NCI-H82 treated with DMSO at 0.1 percent for 48 hours (cell line): ENCODE data around the gene CYFIP1.

Source experiments
- DNase-seq: peaks from one replicate; lab custom pipeline; 2025; ENCODE audit not compliant: unreplicated experiment; lab: John Stamatoyannopoulos, UW

Gene CYFIP1

DNA sequence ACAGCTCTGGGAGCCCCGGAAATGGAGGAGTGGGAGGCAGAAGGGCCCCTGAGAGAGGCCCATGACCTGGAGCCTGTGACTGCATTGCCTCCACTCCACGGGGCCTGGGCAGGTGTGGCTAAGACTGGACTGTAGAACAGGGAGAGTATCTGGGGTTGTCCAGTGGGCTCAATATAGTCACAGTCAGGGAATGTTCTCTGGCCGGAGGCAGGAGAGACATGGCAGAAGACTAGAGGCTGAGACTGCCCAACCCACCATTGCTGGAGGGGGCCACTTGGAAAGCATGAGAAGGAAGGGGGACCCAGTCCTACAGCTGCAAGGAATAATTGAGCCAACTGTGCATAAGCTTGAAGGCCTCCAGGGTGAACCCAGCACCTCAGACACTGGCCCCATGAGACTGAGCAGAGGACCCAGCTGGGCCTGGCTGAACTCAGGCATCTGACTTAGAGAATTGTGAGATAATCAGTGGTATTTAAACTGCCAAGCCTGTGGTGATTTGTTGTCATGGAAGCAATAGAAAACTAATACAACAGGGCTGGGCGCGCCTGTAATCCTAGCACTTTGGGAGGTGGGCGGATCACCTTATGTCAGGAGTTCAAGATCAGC is 108.6 kb downstream of the CYFIP1 start:
- DNase-seq = no peak

- DNase-seq = no peak
Observed at GRCh38 chr15:22870865-22871264, 109.3 kb downstream of the CYFIP1 start.

GRCh38 chr15:22869856-22870255 is 110.3 kb downstream of the CYFIP1 start:
- DNase-seq = no peak

- DNase-seq = no peak
Observed at GRCh38 chr15:22868928-22869327, 111.2 kb downstream of the CYFIP1 start.

GRCh38 chr15:22868495-22868894 is 111.7 kb downstream of the CYFIP1 start:
- DNase-seq = no peak

- DNase-seq = no peak
Observed at GRCh38 chr15:22867886-22868285, 112.3 kb downstream of the CYFIP1 start.

- no peak for DNase-seq
Observed at GRCh38 chr15:22866079-22866478, 114.1 kb downstream of the CYFIP1 start.

- DNase-seq = no peak
Observed at GRCh38 chr15:22863356-22863755, 116.8 kb downstream of the CYFIP1 start.

- no peak for DNase-seq
Observed at GRCh38 chr15:22861161-22861560, 119.0 kb downstream of the CYFIP1 start.

DNA sequence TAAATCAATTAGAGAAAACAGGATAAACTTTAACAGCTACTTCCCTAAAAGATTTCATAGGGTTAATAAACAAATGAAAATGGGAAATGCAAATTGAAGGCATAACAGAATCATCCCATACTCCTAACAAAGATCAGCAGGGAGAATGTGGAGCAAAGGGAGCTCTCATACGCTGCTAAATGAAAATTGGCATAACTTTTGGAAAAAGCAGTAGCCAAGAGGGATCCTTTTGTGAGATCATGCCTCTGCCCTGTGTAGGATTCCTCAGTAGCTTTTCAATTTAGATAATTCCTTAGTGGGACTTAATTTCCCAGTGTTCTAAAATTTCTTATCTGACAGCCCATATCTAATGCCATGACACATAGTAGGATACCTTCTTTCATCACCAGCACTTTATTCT is 123.5 kb downstream of the CYFIP1 start:
- DNase-seq = no peak

- no peak for DNase-seq
Observed at GRCh38 chr15:22855791-22856190, 124.4 kb downstream of the CYFIP1 start.

DNA sequence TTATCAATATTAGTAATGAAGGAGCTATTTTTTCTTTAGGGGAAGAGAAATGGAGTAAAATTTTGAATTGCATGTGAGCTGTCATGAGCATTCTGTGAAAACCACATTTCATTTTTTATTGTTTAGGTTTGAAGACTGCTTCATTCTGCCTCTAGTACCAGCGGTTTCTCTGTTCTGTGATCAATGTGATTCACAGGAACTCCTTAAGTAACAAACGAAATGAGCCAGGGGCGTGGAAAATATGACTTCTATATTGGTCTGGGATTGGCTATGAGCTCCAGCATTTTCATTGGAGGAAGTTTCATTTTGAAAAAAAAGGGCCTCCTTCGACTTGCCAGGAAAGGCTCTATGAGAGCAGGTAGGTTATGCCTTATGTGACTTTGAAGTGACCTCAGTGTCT is 128.7 kb downstream of the CYFIP1 start:
- DNase-seq = no peak

DNA sequence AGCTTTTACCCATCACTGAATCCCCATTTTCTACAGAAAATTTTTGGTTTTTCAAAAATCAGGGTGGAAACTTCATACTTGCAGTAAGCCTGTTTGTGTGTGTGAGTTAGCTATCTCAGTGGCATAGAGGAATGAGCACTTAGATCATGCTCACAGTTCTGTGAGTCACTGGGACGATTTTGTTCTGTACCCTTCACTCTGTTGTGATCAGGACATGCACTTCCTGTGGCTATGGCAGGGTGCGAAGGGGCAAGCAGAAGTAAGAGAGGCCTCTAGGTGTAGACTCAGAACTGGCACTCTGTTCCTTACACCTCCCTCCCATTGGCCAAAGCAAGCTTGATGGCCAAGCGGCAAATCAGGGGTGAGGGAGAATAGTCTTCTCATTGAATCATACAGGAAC is 130.1 kb downstream of the CYFIP1 start:
- DNase-seq = no peak

- DNase-seq = no peak
Observed at GRCh38 chr15:22846073-22846472, 134.1 kb downstream of the CYFIP1 start.

GRCh38 chr15:22845289-22845900 is 134.8 kb downstream of the CYFIP1 start:
- DNase-seq = no peak

- no peak for DNase-seq
Observed at GRCh38 chr15:22844421-22845288, 135.5 kb downstream of the CYFIP1 start.

DNA sequence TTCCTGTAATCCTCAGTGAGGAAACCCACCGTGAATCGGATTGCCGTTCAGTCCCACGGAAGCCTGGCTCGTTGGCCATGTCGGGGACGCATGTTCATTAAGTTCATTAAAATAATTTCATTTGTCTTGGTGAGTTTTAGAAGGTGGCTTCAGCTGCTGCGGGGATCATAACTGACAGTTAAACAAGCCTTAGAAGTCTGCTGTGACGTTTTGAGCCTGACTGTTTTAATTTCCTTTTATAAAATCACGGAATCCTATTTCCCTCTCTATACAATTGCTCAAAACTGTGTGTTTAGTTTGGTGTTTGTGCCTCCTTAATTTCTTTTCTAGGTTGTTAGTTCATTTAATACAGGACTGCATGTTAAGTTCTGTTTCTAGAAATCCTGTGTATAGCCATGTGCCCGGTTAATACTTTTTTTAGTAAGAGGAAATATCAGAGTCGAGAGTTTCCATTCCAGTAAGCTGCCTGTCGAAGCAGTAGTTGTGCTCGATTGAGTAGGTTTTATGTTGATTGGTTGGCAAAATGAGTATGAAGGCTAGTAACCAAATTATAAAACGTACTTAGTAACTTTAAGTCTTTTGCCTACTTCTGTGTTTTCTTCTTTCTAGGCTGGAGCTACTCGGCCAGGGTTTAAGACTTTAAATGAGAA is 141.0 kb downstream of the CYFIP1 start:
- DNase-seq = no peak

GRCh38 chr15:22838292-22839042 is 141.7 kb downstream of the CYFIP1 start, which contains the start of gene NIPA2:
Gene NIPA2, plus strand, starts transcription at chr15:22838666. Its CDS starts 13,066 bp downstream, at chr15:22851732.
- DNase-seq = peak; percentile 92

- no peak for DNase-seq
Observed at GRCh38 chr15:22831473-22831872, 148.7 kb downstream of the CYFIP1 start.

- no peak for DNase-seq
Observed at GRCh38 chr15:22827125-22827524, 153.0 kb downstream of the CYFIP1 start.
